Stomach (tissue), 9 donors: ENCODE results near the gene RAB4B. TPM values are rescaled to one million over a fixed set of nuclear protein-coding genes. Genes with fewer than 3 reads are reported as not detected.
A peak's percentile ranks its signal among the peaks of the same experiment; 100 is the strongest.

ENCODE experiments used
- DNase-seq, 2 donors: peaks; one replicate each; pipeline versions ENCODE4 v3.0.0 to v3.0.0-alpha.2; 2013 to 2019
- H3K27ac ChIP-seq, 5 donors: fragments of 200-600 bp in 4 of 5; sonication (generic) in 4 of 5; one replicate each; pipeline ENCODE4 v1.5.1; 2013 to 2019; ENCODE audit warnings: mild to moderate bottlenecking in 1 of 5, moderate library complexity in 1 of 5
- H3K27me3 ChIP-seq, 3 donors: fragments of 200-600 bp; sonication (generic); one replicate each; pipeline ENCODE4 v1.5.1; 2017 to 2019; ENCODE audit warnings: mixed run types in 1 of 3
- H3K36me3 ChIP-seq, 4 donors: fragments of 200-600 bp; sonication (generic); 1 replicate in 3 of 4; 2 replicates in 1 of 4; pipeline ENCODE4 v1.5.1; 2016 to 2019
- H3K4me1 ChIP-seq, 4 donors: fragments of 200-600 bp; sonication (generic); one replicate each; pipeline ENCODE4 v1.5.1; 2016 to 2019
- H3K4me3 ChIP-seq, 4 donors: fragments of 200-600 bp; sonication (generic) in 3 of 4; one replicate each; pipeline ENCODE4 v1.5.1; 2016 to 2019; ENCODE audit warnings: mild to moderate bottlenecking in 1 of 4
- H3K9me3 ChIP-seq, 4 donors: fragments of 200-600 bp; sonication (generic); one replicate each; pipeline ENCODE4 v1.5.1; 2016 to 2019
- CTCF ChIP-seq, 7 experiments: fragments of 450-650 bp in 4 of 7; fragments of 200-600 bp in 3 of 7; sonication (generic) in 3 of 7; IDR thresholded peaks; one replicate each; pipeline ENCODE4 v1.5.1; 2016 to 2019; ENCODE audit warnings: antibody characterized with exemption in 7 of 7, control low read depth in 2 of 7, mild to moderate bottlenecking in 1 of 7
- EP300 ChIP-seq: sonication (generic); formaldehyde crosslinking; IDR thresholded peaks from one replicate; pipeline ENCODE4 v1.6.1; 2017; ENCODE audit warnings: antibody characterized with exemption
- POLR2A ChIP-seq, 4 donors: fragments of 450-650 bp; IDR thresholded peaks; one replicate each; pipeline ENCODE4 v1.6.1; 2016; ENCODE audit warnings: antibody characterized with exemption in 4 of 4, control low read depth in 2 of 4, mild to moderate bottlenecking in 1 of 4, moderate library complexity in 1 of 4
- POLR2AphosphoS5 ChIP-seq, 3 donors: sonication (generic); formaldehyde crosslinking; IDR thresholded peaks; one replicate each; pipeline ENCODE4 v1.6.1; 2016; ENCODE audit warnings: antibody characterized with exemption in 3 of 3
- WGBS, 5 donors: extraction: QIAGEN DNeasy Blood & Tissue Kit in 3 of 5; methylation state at CpG; one replicate each; pipeline versions ENCODE4 v1.1.5 to v1.1.7; 2013 to 2018; 5-methylcytosine and 5-hydroxymethylcytosine counted together
- intact Hi-C: fragments of 100-400 bp; cut with DNase I; formaldehyde crosslinking; loops from one replicate; pipeline ENCODE4 v1.15.1; 2023; ENCODE audit warnings: low total_unique reads
- polyA plus RNA-seq, 3 donors: library from polyadenylated mRNA; stranded (reverse); fragments of 200-250 nt; gene quantifications; one replicate each; pipeline ENCODE4 v1.2.3, GENCODE V29; 2013
- total RNA-seq, 5 donors: library from RNA; depleted of rRNA; stranded (reverse); fragments of >200 nt; gene quantifications; one replicate each; pipeline versions ENCODE4 v1.1.0 to v1.2.3, GENCODE V29; 2014 to 2016
- donor health status: healthy with polysubstance abuse.
- donor health status: Bipolar disorder and iron deficiency.
- donor health status: healthy.

RAB4B gene
- total and polyA plus RNA-seq, 8 donors = 10.3 to 53.7 (median 39.2) TPM; not detected in 1

- WGBS, 5 donors = 75 to 82% (median 77%) methylated on average over 11 of the region's 11 CpGs
- H3K36me3 ChIP-seq = peaks cover 76 to 100% (median 100%) of the 10 kb centered on the region in 4 donors
Measured at GRCh38 chr19:40735013-40735771, 42.9 kb upstream of the RAB4B start.

GRCh38 chr19:40736661-40737060 lies 41.4 kb upstream of the RAB4B start:
- H3K4me3 ChIP-seq = no peak overlapping the region
- WGBS, 5 donors = 83 to 93% (median 89%) methylated on average over 9 of the region's 9 CpGs
- intact Hi-C loops = no loop called here
- TF ChIP-seq POLR2A (IDR thresholded peaks at IDR 0.05) (no peak), EP300 (no peak), CTCF (IDR thresholded peaks at IDR 0.05) (no peak), POLR2AphosphoS5 (IDR thresholded peaks at IDR 0.05) (no peak)
- no peaks in the 10 kb centered on the region for H3K9me3 ChIP-seq
- H3K27ac ChIP-seq = peak overlapping the region in 2 of 5 donors; percentile 1 to 37
- DNase-seq = no peak
- no peaks in the 10 kb centered on the region for H3K27me3 ChIP-seq
- H3K4me1 ChIP-seq = peaks cover 0 to 25% (median 16%) of the 10 kb centered on the region in 4 donors
- peaks cover 61 to 96% (median 94%) of the 10 kb centered on the region in 4 donors for H3K36me3 ChIP-seq

More at GRCh38 chr19:40735013-40735771, 42.9 kb upstream of the RAB4B start:
- Histone ChIP-seq H3K9me3 (no peaks in the 10 kb centered on the region), H3K27ac (peak overlapping the region in 4 of 5 donors; percentile 3 to 43 (median 28)), H3K4me3 (no peak overlapping the region), H3K4me1 (peaks cover 0 to 23% (median 14%) of the 10 kb centered on the region in 4 donors), H3K27me3 (no peaks in the 10 kb centered on the region)
- DNase-seq = no peak
- intact Hi-C loops = no loop called here
- TF ChIP-seq CTCF (IDR thresholded peaks at IDR 0.05) = no peak
- TF ChIP-seq EP300 = no peak
- TF ChIP-seq POLR2AphosphoS5 (IDR thresholded peaks at IDR 0.05) = peak in 1 of 3 donors; percentile 6
- TF ChIP-seq POLR2A (IDR thresholded peaks at IDR 0.05) = no peak

GRCh38 chr19:40737102-40737644 lies 40.9 kb upstream of the RAB4B start:
- 84 to 93% (median 86%) methylated on average over 9 of the region's 9 CpGs for WGBS, 5 donors
- no peak for TF ChIP-seq POLR2A (IDR thresholded peaks at IDR 0.05)
- TF ChIP-seq CTCF (IDR thresholded peaks at IDR 0.05) = no peak
- TF ChIP-seq POLR2AphosphoS5 (IDR thresholded peaks at IDR 0.05) = no peak
- TF ChIP-seq EP300 = no peak
- intact Hi-C loops = no loop called here
- Histone ChIP-seq H3K36me3 (peaks cover 58 to 93% (median 91%) of the 10 kb centered on the region in 4 donors), H3K4me1 (peaks cover 0 to 25% (median 16%) of the 10 kb centered on the region in 4 donors), H3K27ac (peak overlapping the region in 2 of 5 donors; percentile 4 to 37), H3K27me3 (no peaks in the 10 kb centered on the region), H3K4me3 (no peak overlapping the region), H3K9me3 (no peaks in the 10 kb centered on the region)
- no peak for DNase-seq

GRCh38 chr19:40739030-40739839 lies 38.8 kb upstream of the RAB4B start:
- Histone ChIP-seq H3K27me3 (no peaks in the 10 kb centered on the region), H3K9me3 (no peaks in the 10 kb centered on the region), H3K36me3 (peaks cover 39 to 86% (median 75%) of the 10 kb centered on the region in 4 donors), H3K27ac (peak overlapping the region in 2 of 5 donors; percentile 42 to 62), H3K4me3 (no peak overlapping the region), H3K4me1 (peaks cover 0 to 25% (median 16%) of the 10 kb centered on the region in 4 donors)
- TF ChIP-seq EP300 = no peak
- no peak for TF ChIP-seq POLR2A (IDR thresholded peaks at IDR 0.05)
- TF ChIP-seq CTCF (IDR thresholded peaks at IDR 0.05) = no peak
- TF ChIP-seq POLR2AphosphoS5 (IDR thresholded peaks at IDR 0.05) = no peak
- 78 to 85% (median 83%) methylated on average over 13 to 22 of the region's 22 CpGs for WGBS, 5 donors
- no peak for DNase-seq
- intact Hi-C loops = no loop called here
